ENCODE measurements around the gene INSC. TPM values are rescaled to one million over a fixed set of nuclear protein-coding genes. Genes with fewer than 3 reads are reported as not detected.

The INSC gene
- total and polyA plus RNA-seq, 2 of the 13 experiments (the other 11 are each of a cell fraction or from before 2014, with no cell fraction given), result 0.09 TPM; not detected in 1

DNA sequence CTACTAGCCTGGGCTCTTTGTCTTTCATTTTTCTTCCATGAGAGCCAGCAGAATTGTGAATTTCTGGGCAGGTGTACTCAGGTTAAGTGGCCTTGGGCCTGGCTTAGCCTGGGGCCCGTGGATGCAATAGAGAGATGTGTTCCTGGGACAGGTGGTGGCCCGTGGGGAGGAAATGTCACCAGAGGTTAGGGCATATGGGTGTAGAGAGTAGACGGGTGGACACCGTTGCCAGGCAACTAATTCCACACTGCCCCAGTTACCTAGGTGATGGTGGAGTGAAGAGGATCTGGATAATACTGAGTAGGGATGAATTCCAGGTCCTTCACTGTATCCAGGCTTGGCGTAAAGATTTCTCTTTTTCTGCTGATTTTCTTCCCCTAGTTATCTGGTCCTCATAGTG is 175.0 kb downstream of the INSC start:
- no peak overlapping the region for H3K9ac ChIP-seq (ENCODE audit: insufficient read depth, low read depth, low read length)
- no peaks in the 10 kb centered on the region for H3K36me3 ChIP-seq (replicated peaks in 1 of 2; ENCODE audit: control insufficient read depth in 1 of 2, insufficient read depth in 2 of 2, low read length in 2 of 2)
- TF ChIP-seq NCOA5 (CRISPR knock-in tag; IDR thresholded peaks at IDR 0.05) (no peak), TRIM24 (CRISPR knock-in tag; IDR thresholded peaks at IDR 0.05) (no peak), CAMTA2 (CRISPR knock-in tag; IDR thresholded peaks at IDR 0.05; ENCODE audit: borderline replicate concordance) (no peak), TIGD3 (CRISPR knock-in tag; IDR thresholded peaks at IDR 0.05; ENCODE audit: borderline replicate concordance) (no peak), NFYC (CRISPR knock-in tag; IDR thresholded peaks at IDR 0.05) (no peak), TGIF2 (CRISPR knock-in tag; IDR thresholded peaks at IDR 0.05) (no peak), ZNF598 (CRISPR knock-in tag; IDR thresholded peaks at IDR 0.05; ENCODE audit: borderline replicate concordance) (no peak), ZNF264 (CRISPR knock-in tag; IDR thresholded peaks at IDR 0.05) (no peak), NFE2L1 (CRISPR knock-in tag; IDR thresholded peaks at IDR 0.05; ENCODE audit: borderline replicate concordance) (no peak), ZNF775 (CRISPR knock-in tag; IDR thresholded peaks at IDR 0.05; ENCODE audit: borderline replicate concordance) (no peak), KDM1A (CRISPR knock-in tag; IDR thresholded peaks at IDR 0.05) (no peak), ZNF773 (CRISPR knock-in tag; IDR thresholded peaks at IDR 0.05; ENCODE audit: borderline replicate concordance) (no peak), ATF7 (IDR thresholded peaks at IDR 0.05) (no peak), ATF7 (CRISPR knock-in tag; IDR thresholded peaks at IDR 0.05) (no peak), TMF1 (CRISPR knock-in tag; IDR thresholded peaks at IDR 0.05; ENCODE audit: low read depth) (no peak), ZNF207 (IDR thresholded peaks at IDR 0.05; ENCODE audit: borderline replicate concordance) (no peak), RBM39 (IDR thresholded peaks at IDR 0.05; ENCODE audit: low read depth, low read length, poor library complexity, severe bottlenecking) (no peak), WIZ (CRISPR knock-in tag; IDR thresholded peaks at IDR 0.05) (no peak)
- TF ChIP-seq, protein P1, sequence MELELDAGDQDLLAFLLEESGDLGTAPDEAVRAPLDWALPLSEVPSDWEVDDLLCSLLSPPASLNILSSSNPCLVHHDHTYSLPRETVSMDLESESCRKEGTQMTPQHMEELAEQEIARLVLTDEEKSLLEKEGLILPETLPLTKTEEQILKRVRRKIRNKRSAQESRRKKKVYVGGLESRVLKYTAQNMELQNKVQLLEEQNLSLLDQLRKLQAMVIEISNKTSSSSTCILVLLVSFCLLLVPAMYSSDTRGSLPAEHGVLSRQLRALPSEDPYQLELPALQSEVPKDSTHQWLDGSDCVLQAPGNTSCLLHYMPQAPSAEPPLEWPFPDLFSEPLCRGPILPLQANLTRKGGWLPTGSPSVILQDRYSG (CRISPR knock-in tag; IDR thresholded peaks at IDR 0.05), result no peak
- TF ChIP-seq, protein P2, sequence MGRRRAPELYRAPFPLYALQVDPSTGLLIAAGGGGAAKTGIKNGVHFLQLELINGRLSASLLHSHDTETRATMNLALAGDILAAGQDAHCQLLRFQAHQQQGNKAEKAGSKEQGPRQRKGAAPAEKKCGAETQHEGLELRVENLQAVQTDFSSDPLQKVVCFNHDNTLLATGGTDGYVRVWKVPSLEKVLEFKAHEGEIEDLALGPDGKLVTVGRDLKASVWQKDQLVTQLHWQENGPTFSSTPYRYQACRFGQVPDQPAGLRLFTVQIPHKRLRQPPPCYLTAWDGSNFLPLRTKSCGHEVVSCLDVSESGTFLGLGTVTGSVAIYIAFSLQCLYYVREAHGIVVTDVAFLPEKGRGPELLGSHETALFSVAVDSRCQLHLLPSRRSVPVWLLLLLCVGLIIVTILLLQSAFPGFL (CRISPR knock-in tag; IDR thresholded peaks at IDR 0.05), result no peak
- TF ChIP-seq, protein P3, sequence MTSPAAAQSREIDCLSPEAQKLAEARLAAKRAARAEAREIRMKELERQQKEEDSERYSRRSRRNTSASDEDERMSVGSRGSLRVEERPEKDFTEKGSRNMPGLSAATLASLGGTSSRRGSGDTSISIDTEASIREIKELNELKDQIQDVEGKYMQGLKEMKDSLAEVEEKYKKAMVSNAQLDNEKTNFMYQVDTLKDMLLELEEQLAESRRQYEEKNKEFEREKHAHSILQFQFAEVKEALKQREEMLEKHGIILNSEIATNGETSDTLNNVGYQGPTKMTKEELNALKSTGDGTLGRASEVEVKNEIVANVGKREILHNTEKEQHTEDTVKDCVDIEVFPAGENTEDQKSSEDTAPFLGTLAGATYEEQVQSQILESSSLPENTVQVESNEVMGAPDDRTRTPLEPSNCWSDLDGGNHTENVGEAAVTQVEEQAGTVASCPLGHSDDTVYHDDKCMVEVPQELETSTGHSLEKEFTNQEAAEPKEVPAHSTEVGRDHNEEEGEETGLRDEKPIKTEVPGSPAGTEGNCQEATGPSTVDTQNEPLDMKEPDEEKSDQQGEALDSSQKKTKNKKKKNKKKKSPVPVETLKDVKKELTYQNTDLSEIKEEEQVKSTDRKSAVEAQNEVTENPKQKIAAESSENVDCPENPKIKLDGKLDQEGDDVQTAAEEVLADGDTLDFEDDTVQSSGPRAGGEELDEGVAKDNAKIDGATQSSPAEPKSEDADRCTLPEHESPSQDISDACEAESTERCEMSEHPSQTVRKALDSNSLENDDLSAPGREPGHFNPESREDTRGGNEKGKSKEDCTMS (CRISPR knock-in tag; conservative IDR thresholded peaks at IDR 0.05), result no peak
- H2AFZ ChIP-seq (ENCODE audit: low read length), result no peak overlapping the region
- FAIRE-seq (no peak), DNase-seq (ENCODE audit: low spot score) (no peak), ATAC-seq (no peak)
- WGBS (ENCODE audit: low lambda C conversion rate), result 5% methylated on average over 5 of the region's 5 CpGs
- no peak overlapping the region for H3K27ac ChIP-seq (ENCODE audit: extremely low read length, insufficient read depth, low read length)
- H3K27me3 ChIP-seq (ENCODE audit: control insufficient read depth in 1 of 2, insufficient read depth in 2 of 2, low read length in 2 of 2), result no peaks in the 10 kb centered on the region
- no peaks in the 10 kb centered on the region for H3K79me2 ChIP-seq (ENCODE audit: insufficient read depth, low read length)
- ChIA-PET POLR2A (no interaction called here), CTCF (ENCODE audit: low intra/inter-chr PET ratio, low total read pairs) (no interaction called here)
- intact Hi-C loops (cut with micrococcal nuclease; ENCODE audit: unreplicated experiment) (no loop called here), in situ Hi-C loops (cut with HindIII; ENCODE audit: extremely low pct_ligation_motif_present, low pct_unique_long_range_greater_than_20kb) (no loop called here)
- H3K4me3 ChIP-seq (replicated peaks in 1 of 3; ENCODE audit: insufficient read depth in 1 of 3, low read depth in 2 of 3, low read length in 3 of 3), result no peak overlapping the region
- no TSS peak for BruUV-seq (replicated peaks)
- no peak overlapping the region for H3K4me2 ChIP-seq (ENCODE audit: low read depth, low read length)
- H3K9me3 ChIP-seq (ENCODE audit: low read length), result no peaks in the 10 kb centered on the region
- no peaks in the 10 kb centered on the region for H3K4me1 ChIP-seq (ENCODE audit: insufficient read depth, low read length)
- no peaks in the 10 kb centered on the region for H4K20me1 ChIP-seq (ENCODE audit: insufficient read depth, low read length)

Measured in HepG2 (cell line).